ENCODE measurements around the gene RNF44.
"Not testable (repeated sequence)": the region's sequence is repeated elsewhere in the genome, so short reads cannot be mapped to it uniquely, and the experiment has no call there.

The RNF44 gene

GRCh38 chr5:176568657-176569056 lies 31.5 kb upstream of the RNF44 start:
- Histone ChIP-seq H3K27me3 (ENCODE audit: insufficient read depth, low read length) (no peaks in the 10 kb centered on the region), H3K4me3 (ENCODE audit: low read length) (no peak overlapping the region), H3K9ac (ENCODE audit: low read depth, low read length) (no peak overlapping the region), H3K36me3 (ENCODE audit: insufficient read depth, low read depth, low read length) (no peaks in the 10 kb centered on the region), H3K4me1 (ENCODE audit: insufficient read depth, low read length) (no peaks in the 10 kb centered on the region), H3K27ac (ENCODE audit: low read length) (no peak overlapping the region), H3K9me3 (ENCODE audit: insufficient read depth, low read depth, low read length) (no peaks in the 10 kb centered on the region)

- no peaks in the 10 kb centered on the region for H3K27me3 ChIP-seq (ENCODE audit: insufficient read depth, low read length)
- no peaks in the 10 kb centered on the region for H3K36me3 ChIP-seq (ENCODE audit: insufficient read depth, low read depth, low read length)
- no peak overlapping the region for H3K4me3 ChIP-seq (ENCODE audit: low read length)
- no peak overlapping the region for H3K27ac ChIP-seq (ENCODE audit: low read length)
- H3K9me3 ChIP-seq (ENCODE audit: insufficient read depth, low read depth, low read length), result no peaks in the 10 kb centered on the region
- H3K4me1 ChIP-seq (ENCODE audit: insufficient read depth, low read length), result no peaks in the 10 kb centered on the region
- no peak overlapping the region for H3K9ac ChIP-seq (ENCODE audit: low read depth, low read length)
These were observed 28.6 kb upstream of the RNF44 start for GRCh38 chr5:176565760-176566288.

DNA sequence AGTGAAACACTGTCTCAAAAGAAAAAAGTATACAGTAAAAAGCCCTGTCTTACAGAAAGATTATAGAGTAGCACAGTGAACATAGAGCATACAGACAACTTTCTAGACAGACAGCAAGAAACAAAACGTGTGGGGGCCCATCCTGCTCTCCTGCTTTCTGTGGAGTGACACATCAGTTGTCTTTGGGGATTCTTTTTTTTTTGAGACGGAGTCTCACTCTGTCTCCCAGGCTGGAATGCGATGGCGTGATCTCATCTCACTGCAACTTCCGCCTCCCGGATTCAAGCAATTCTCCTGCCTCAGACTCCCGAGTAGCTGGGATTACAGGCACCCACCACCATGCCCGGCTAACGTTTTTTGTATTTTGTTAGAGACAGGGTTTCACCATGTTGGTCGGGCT lies 26.8 kb upstream of the RNF44 start:
- Histone ChIP-seq H3K9ac (ENCODE audit: low read depth, low read length) (no peak overlapping the region), H3K4me1 (ENCODE audit: insufficient read depth, low read length) (no peaks in the 10 kb centered on the region), H3K27ac (ENCODE audit: low read length) (no peak overlapping the region), H3K27me3 (ENCODE audit: insufficient read depth, low read length) (no peaks in the 10 kb centered on the region), H3K4me3 (ENCODE audit: low read length) (no peak overlapping the region), H3K9me3 (ENCODE audit: insufficient read depth, low read depth, low read length) (no peaks in the 10 kb centered on the region), H3K36me3 (ENCODE audit: insufficient read depth, low read depth, low read length) (no peaks in the 10 kb centered on the region)

DNA sequence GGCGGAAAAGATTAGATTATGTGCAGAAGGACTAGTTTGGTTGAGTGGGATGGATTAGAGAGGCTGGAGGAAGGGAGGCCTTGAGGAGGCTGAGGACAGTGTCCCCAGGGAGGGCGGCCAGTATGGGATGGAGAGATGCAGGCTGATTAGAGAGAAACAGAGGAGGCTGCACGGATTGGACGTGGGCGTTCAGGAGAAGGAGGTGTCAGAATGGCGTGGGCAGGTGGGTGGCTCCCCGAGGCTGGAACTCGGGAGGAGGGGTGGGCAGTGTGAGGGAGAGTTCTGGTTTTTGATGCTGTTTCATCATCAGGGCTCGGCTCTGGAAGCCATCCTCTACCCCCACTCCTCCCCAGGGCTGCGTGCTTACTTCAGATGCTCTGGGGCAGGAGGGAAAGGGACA lies 25.0 kb upstream of the RNF44 start:
- no peaks in the 10 kb centered on the region for H3K9me3 ChIP-seq (ENCODE audit: insufficient read depth, low read depth, low read length)
- no peak overlapping the region for H3K27ac ChIP-seq (ENCODE audit: low read length)
- no peaks in the 10 kb centered on the region for H3K27me3 ChIP-seq (ENCODE audit: insufficient read depth, low read length)
- H3K9ac ChIP-seq (ENCODE audit: low read depth, low read length), result no peak overlapping the region
- H3K4me3 ChIP-seq (ENCODE audit: low read length), result no peak overlapping the region
- no peaks in the 10 kb centered on the region for H3K36me3 ChIP-seq (ENCODE audit: insufficient read depth, low read depth, low read length)
- no peaks in the 10 kb centered on the region for H3K4me1 ChIP-seq (ENCODE audit: insufficient read depth, low read length)

- Histone ChIP-seq H3K9me3 (ENCODE audit: insufficient read depth, low read depth, low read length) (no peaks in the 10 kb centered on the region), H3K27me3 (ENCODE audit: insufficient read depth, low read length) (no peaks in the 10 kb centered on the region), H3K27ac (ENCODE audit: low read length) (no peak overlapping the region), H3K4me3 (ENCODE audit: low read length) (no peak overlapping the region), H3K9ac (ENCODE audit: low read depth, low read length) (no peak overlapping the region), H3K36me3 (ENCODE audit: insufficient read depth, low read depth, low read length) (no peaks in the 10 kb centered on the region), H3K4me1 (ENCODE audit: insufficient read depth, low read length) (no peaks in the 10 kb centered on the region)
These were observed 24.1 kb upstream of the RNF44 start for GRCh38 chr5:176561259-176561658.

DNA sequence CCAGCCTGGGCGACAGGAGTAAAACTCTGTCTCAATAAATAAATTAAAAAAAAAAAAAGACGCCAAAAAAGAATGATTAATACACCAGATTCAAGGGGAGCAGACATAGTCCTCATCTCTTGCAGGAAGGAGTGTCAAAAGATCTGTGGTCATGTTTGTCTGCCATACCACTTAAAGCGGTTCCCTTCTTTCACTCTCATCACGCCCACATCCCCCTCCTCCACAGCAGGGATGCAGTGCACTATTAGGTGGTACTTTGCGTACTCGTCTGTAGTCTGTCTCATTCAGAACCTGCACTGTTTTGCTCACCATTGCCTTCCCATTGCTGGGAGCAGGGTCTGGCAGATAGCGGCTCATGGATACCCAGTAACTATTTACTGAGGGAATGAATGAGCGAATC lies 23.2 kb upstream of the RNF44 start:
- Histone ChIP-seq H3K4me1 (ENCODE audit: insufficient read depth, low read length) (no peaks in the 10 kb centered on the region), H3K36me3 (ENCODE audit: insufficient read depth, low read depth, low read length) (no peaks in the 10 kb centered on the region), H3K4me3 (ENCODE audit: low read length) (no peak overlapping the region), H3K27me3 (ENCODE audit: insufficient read depth, low read length) (no peaks in the 10 kb centered on the region), H3K27ac (ENCODE audit: low read length) (no peak overlapping the region), H3K9ac (ENCODE audit: low read depth, low read length) (no peak overlapping the region), H3K9me3 (ENCODE audit: insufficient read depth, low read depth, low read length) (no peaks in the 10 kb centered on the region)

DNA sequence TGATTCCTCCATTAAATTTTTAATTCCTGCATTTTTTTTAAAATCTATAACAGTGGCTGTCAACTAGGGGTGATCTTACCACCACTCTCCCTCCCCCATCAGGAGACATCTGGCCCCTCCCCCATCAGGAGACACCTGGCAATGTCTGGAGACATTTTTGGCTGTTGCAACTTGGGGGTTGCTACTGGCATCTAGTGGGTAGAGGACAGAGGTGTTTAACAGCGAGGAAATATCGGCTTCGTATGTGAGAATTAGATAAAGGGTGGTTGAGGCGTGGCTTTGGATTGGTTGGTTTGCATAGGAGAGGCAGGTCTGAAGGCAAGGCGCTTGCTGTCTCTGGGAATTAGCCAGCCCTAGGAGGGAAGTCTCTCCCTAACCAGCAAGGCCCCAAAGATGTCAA lies 22.5 kb upstream of the RNF44 start:
- H3K36me3 ChIP-seq (ENCODE audit: insufficient read depth, low read depth, low read length), result no peaks in the 10 kb centered on the region
- no peak overlapping the region for H3K4me3 ChIP-seq (ENCODE audit: low read length)
- H3K27ac ChIP-seq (ENCODE audit: low read length), result no peak overlapping the region
- H3K27me3 ChIP-seq (ENCODE audit: insufficient read depth, low read length), result no peaks in the 10 kb centered on the region
- no peak overlapping the region for H3K9ac ChIP-seq (ENCODE audit: low read depth, low read length)
- H3K4me1 ChIP-seq (ENCODE audit: insufficient read depth, low read length), result no peaks in the 10 kb centered on the region
- no peaks in the 10 kb centered on the region for H3K9me3 ChIP-seq (ENCODE audit: insufficient read depth, low read depth, low read length)

DNA sequence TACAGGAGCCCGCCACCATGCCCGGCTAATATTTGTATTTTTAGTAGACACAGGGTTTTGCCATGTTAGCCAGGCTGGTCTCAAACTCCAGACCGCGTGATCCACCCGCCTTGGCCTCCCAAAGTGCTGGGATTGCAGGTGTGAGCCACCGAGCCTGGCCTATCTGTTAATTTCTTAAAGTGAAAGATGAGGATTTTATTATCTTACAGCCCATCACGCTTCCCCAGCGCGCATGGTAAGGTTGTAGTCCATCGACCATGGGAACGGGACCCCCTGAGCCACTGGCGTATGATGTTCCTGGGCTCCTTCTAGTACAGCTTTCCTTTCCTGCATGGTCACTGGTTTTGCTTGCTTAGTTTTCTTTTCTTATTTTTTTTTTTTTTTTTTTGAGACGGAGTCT lies 20.6 kb upstream of the RNF44 start:
- no peak overlapping the region for H3K27ac ChIP-seq (ENCODE audit: low read length)
- no peak overlapping the region for H3K4me3 ChIP-seq (ENCODE audit: low read length)
- H3K9me3 ChIP-seq (ENCODE audit: insufficient read depth, low read depth, low read length), result no peaks in the 10 kb centered on the region
- H3K27me3 ChIP-seq (ENCODE audit: insufficient read depth, low read length), result no peaks in the 10 kb centered on the region
- H3K9ac ChIP-seq (ENCODE audit: low read depth, low read length), result no peak overlapping the region
- no peaks in the 10 kb centered on the region for H3K36me3 ChIP-seq (ENCODE audit: insufficient read depth, low read depth, low read length)
- peaks cover 8% of the 10 kb centered on the region for H3K4me1 ChIP-seq (ENCODE audit: insufficient read depth, low read length)

- no peaks in the 10 kb centered on the region for H3K27me3 ChIP-seq (ENCODE audit: insufficient read depth, low read length)
- H3K4me1 ChIP-seq (ENCODE audit: insufficient read depth, low read length), result peaks cover 8% of the 10 kb centered on the region
- no peak overlapping the region for H3K9ac ChIP-seq (ENCODE audit: low read depth, low read length)
- H3K27ac ChIP-seq (ENCODE audit: low read length), result no peak overlapping the region
- H3K36me3 ChIP-seq (ENCODE audit: insufficient read depth, low read depth, low read length), result no peaks in the 10 kb centered on the region
- H3K9me3 ChIP-seq (ENCODE audit: insufficient read depth, low read depth, low read length), result no peaks in the 10 kb centered on the region
- H3K4me3 ChIP-seq (ENCODE audit: low read length), result no peak overlapping the region
These were observed 16.3 kb upstream of the RNF44 start for GRCh38 chr5:176553260-176554085.

GRCh38 chr5:176552332-176552869 lies 15.2 kb upstream of the RNF44 start:
- Histone ChIP-seq H3K27me3 (ENCODE audit: insufficient read depth, low read length) (no peaks in the 10 kb centered on the region), H3K9ac (ENCODE audit: low read depth, low read length) (no peak overlapping the region), H3K27ac (ENCODE audit: low read length) (no peak overlapping the region), H3K4me3 (ENCODE audit: low read length) (no peak overlapping the region), H3K9me3 (ENCODE audit: insufficient read depth, low read depth, low read length) (no peaks in the 10 kb centered on the region), H3K36me3 (ENCODE audit: insufficient read depth, low read depth, low read length) (no peaks in the 10 kb centered on the region), H3K4me1 (ENCODE audit: insufficient read depth, low read length) (peaks cover 8% of the 10 kb centered on the region)

DNA sequence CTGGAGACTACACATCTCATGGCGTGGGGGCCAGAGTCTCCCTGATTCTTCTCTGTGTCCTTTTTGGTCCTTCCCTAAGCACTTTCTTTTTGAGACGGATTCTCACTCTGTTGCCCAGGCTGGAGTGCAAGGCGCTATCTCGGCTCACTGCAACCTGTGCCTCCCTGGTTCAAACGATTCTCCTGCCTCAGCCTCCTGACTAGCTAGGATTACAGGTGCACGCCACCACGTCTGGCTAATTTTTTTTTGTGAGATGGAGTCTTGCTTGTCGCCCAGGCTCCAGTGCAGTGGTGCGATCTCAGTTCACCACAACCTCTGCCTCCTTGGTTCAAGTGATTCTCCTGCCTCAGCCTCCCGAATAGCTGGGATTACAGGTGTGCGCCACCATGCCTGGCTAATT lies 13.7 kb upstream of the RNF44 start:
- H3K9me3 ChIP-seq (ENCODE audit: insufficient read depth, low read depth, low read length); H3K4me1 ChIP-seq (ENCODE audit: insufficient read depth, low read length); H3K4me3 ChIP-seq (ENCODE audit: low read length); H3K9ac ChIP-seq (ENCODE audit: low read depth, low read length); H3K36me3 ChIP-seq (ENCODE audit: insufficient read depth, low read depth, low read length); H3K27ac ChIP-seq (ENCODE audit: low read length); H3K27me3 ChIP-seq (ENCODE audit: insufficient read depth, low read length): not testable (repeated sequence)

DNA sequence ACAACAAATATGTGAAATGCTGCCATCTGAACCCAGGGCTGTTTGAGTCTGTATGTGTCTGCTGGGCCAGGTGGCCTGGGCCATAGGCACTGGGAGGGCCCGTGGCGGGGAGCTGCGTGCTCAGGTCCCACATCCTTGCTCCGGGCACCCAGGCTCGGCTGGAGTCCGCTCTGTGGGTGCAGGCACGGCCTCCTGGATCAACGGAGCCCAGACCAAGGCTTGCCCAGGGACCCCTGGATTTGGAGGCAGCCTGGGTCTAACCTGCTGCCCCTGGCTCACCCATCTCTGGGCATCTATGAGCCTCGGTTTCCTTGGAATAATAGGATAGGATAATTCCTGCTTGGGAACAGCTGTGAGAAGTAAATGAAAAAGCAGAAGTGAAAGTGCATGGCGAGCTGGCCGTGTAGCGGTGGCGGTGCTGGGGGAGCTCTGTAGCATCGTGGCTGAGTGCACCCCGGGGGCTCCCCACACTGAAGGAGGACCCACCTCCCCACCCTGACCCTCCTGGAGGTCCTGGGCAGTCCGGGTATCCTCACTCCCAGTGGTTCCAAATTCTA lies 13.2 kb upstream of the RNF44 start:
- Histone ChIP-seq H3K4me1 (ENCODE audit: insufficient read depth, low read length) (peaks cover 8% of the 10 kb centered on the region), H3K36me3 (ENCODE audit: insufficient read depth, low read depth, low read length) (no peaks in the 10 kb centered on the region), H3K9me3 (ENCODE audit: insufficient read depth, low read depth, low read length) (no peaks in the 10 kb centered on the region), H3K27ac (ENCODE audit: low read length) (no peak overlapping the region), H3K4me3 (ENCODE audit: low read length) (no peak overlapping the region), H3K9ac (ENCODE audit: low read depth, low read length) (no peak overlapping the region), H3K27me3 (ENCODE audit: insufficient read depth, low read length) (no peaks in the 10 kb centered on the region)

Measured in iPS-20b (cell line).